PFSK-1 (cell line): Measurements from ENCODE around the gene SYS1.

Source experiments
- FOXP2 ChIP-seq: optimal IDR thresholded peaks from 2 replicates; pipeline ENCODE3; 2011; ENCODE audit warnings: borderline replicate concordance, control low read depth, inconsistent platforms; ENCODE audit not compliant: insufficient read depth; ENCODE audit errors: extremely low read length, extremely low read depth
- POLR2AphosphoS5 ChIP-seq: IDR thresholded peaks from 2 replicates; pipeline ENCODE4 v1.6.1; 2012; ENCODE audit warnings: low read depth, mild to moderate bottlenecking, control low read depth, low read length, moderate library complexity
- SIN3A ChIP-seq: IDR thresholded peaks from 2 replicates; pipeline ENCODE4 v1.6.1; 2012; ENCODE audit warnings: mild to moderate bottlenecking, low read length, moderate library complexity, borderline replicate concordance; ENCODE audit not compliant: insufficient read depth
- TAF1 ChIP-seq: IDR thresholded peaks from 2 replicates; pipeline ENCODE4 v1.6.1; 2012; ENCODE audit warnings: low read length, control low read depth, borderline replicate concordance; ENCODE audit not compliant: insufficient read depth
- TF ChIP-seq, protein P1 (sequence below), 2 experiments: IDR thresholded peaks; 2 replicates each; pipeline versions ENCODE4 v1.6.1 to v1.8.0; 2011 to 2012; ENCODE audit warnings: low read depth in 2 of 2, low read length in 2 of 2, control low read depth in 1 of 2, inconsistent platforms in 1 of 2, mild to moderate bottlenecking in 1 of 2, moderate library complexity in 1 of 2; ENCODE audit not compliant: insufficient read depth in 1 of 2

SYS1 gene

DNA sequence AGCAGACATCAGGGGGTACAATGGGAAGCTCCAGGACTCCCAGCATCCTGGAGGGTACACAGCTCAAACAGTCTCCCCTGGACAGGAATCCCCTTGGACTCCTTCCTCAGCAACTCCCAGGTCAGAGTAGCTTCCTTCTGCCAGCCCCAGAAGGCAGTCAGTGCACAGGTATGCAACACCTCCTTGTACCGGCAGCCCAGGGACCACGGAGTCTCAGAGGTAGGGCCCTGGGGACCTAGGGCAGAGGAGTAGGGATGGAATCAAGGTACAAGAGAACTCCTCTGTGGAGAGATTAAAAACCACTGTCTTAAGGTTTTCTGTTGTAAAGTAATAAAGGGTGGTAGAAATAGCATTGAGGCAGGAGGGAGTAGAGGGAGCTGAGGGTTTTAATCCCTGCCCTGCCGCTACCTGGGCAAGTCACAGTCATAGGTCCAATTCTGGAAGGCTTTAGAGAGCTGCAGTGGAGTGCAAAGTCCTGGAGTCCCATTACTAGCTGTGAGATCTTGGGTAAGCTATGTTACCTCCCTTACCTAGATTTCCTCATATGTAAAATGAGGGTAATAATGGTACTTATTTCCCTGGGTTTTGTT, 7.7 kb downstream of the SYS1 start:
- TF ChIP-seq FOXP2 (no peak), SIN3A (no peak), POLR2AphosphoS5 (no peak), TAF1 (no peak)
- TF ChIP-seq, protein P1, sequence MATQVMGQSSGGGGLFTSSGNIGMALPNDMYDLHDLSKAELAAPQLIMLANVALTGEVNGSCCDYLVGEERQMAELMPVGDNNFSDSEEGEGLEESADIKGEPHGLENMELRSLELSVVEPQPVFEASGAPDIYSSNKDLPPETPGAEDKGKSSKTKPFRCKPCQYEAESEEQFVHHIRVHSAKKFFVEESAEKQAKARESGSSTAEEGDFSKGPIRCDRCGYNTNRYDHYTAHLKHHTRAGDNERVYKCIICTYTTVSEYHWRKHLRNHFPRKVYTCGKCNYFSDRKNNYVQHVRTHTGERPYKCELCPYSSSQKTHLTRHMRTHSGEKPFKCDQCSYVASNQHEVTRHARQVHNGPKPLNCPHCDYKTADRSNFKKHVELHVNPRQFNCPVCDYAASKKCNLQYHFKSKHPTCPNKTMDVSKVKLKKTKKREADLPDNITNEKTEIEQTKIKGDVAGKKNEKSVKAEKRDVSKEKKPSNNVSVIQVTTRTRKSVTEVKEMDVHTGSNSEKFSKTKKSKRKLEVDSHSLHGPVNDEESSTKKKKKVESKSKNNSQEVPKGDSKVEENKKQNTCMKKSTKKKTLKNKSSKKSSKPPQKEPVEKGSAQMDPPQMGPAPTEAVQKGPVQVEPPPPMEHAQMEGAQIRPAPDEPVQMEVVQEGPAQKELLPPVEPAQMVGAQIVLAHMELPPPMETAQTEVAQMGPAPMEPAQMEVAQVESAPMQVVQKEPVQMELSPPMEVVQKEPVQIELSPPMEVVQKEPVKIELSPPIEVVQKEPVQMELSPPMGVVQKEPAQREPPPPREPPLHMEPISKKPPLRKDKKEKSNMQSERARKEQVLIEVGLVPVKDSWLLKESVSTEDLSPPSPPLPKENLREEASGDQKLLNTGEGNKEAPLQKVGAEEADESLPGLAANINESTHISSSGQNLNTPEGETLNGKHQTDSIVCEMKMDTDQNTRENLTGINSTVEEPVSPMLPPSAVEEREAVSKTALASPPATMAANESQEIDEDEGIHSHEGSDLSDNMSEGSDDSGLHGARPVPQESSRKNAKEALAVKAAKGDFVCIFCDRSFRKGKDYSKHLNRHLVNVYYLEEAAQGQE (IDR thresholded peaks at IDR 0.05; ENCODE audit: insufficient read depth in 1 of 2, low read depth in 2 of 2, low read length in 2 of 2) = no peak

DNA sequence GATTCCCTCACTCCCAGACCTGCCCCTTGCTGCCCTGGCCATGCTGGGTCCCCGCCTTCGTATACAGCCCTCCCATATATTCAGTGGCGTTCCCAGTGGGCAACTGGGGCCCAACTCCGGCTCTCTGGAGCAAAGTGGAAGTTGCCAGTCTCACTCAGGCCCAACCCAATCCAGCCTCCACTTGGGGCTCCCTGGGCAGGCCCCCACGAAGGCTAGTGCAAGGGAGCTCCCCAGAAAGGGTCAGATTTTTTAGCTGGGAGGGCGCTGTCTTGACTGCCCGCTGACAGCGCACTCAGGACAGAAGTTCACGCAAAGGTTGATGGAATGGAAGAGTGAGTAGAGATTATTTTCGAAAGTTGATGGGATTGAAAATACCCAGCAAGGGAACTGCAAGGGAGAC, 9.3 kb downstream of the SYS1 start:
- TF ChIP-seq FOXP2 (no peak), SIN3A (no peak), POLR2AphosphoS5 (no peak), TAF1 (no peak)
- TF ChIP-seq, protein P1 (IDR thresholded peaks at IDR 0.05; ENCODE audit: insufficient read depth in 1 of 2, low read depth in 2 of 2, low read length in 2 of 2) = no peak

DNA sequence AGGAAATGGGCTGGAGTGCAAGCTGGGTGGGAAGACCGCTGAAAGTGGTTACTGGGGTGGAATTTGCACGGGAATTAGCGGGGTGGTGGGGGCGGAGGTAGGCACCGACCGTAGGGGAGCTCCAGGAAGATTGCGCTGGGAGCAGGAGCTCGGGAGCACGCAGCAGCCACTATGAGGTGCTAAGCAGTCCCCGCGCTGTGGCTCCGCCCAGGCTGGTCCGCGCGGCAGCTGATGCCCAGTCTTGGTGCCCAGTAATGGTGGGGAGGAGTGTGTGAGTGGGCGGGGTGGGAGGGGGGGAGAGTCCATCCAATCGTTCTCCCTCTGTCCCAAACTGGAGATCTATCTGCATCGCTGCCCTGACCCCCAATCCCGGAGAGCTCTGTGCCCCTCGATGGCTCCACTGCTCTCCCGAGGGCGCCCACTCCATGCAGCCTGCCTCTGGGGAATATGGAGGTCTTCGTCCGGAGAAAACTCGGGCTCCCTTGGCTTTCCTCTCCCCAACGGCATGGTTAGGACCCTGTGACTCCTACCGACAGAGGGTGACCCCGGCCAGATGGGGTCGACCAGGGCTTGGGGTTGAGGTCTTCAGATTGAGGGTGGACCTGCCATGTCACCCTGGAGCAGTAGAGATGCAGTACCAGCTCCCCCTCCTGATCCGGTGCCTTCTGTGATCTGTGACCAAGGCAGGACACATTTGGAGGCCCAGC, 9.8 kb downstream of the SYS1 start:
- TF ChIP-seq POLR2AphosphoS5 = no peak
- TF ChIP-seq SIN3A = no peak
- no peak for TF ChIP-seq FOXP2
- no peak for TF ChIP-seq TAF1
- TF ChIP-seq, protein P1 (IDR thresholded peaks at IDR 0.05; ENCODE audit: insufficient read depth in 1 of 2, low read depth in 2 of 2, low read length in 2 of 2) = no peak

DNA sequence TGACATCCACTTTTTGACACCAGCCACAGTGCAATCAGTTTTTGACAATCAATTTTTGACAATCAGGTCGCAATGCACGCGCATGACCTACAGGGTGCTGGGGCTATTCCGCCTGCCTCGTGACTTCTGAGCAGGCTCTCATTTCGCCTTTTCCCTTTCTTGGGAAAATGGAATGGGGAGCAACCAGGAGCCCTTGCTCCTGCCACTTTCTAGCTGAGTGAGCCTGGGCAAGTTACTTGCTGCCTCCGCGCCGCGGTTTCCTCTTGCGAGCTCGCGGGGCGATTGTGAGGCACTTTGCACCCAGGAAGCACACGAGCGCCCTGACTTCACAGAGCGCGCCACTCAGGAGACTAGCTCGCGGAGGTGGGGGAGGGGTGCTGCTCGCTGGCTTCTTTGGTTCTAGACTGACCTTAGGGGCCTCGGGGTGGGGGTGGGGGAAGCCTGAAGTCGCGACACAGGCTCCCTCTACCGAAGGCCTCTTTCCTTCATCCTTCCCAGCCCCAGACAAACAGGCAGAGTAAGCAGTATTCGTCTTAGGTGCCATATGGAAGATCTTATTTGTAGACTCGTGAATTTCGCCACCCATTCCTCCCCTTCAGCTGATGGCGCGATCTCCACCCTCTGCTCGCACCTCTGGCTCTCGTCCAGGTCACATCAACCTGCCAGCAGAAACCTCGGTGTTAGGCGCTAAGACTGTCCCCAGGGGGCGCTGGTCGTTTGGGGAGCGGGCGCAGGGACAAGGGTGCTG, 10.6 kb downstream of the SYS1 start:
- TF ChIP-seq TAF1 (no peak), SIN3A (no peak), POLR2AphosphoS5 (no peak), FOXP2 (no peak)
- TF ChIP-seq, protein P1 (IDR thresholded peaks at IDR 0.05; ENCODE audit: insufficient read depth in 1 of 2, low read depth in 2 of 2, low read length in 2 of 2) = no peak
